Mammary epithelial cell (primary cell): ENCODE data around the gene GSAP.

Experiments used
- CTCF ChIP-seq, 2 donors: IDR thresholded peaks in 1 of 2; conservative IDR thresholded peaks in 1 of 2; 2 replicates each; pipeline ENCODE4 v1.5.1; 2011 to 2012; ENCODE audit warnings: inconsistent platforms in 2 of 2, low read length in 2 of 2, mild to moderate bottlenecking in 2 of 2, control low read depth in 1 of 2, low read depth in 1 of 2; ENCODE audit not compliant: insufficient read depth in 1 of 2; ENCODE audit errors: extremely low read depth in 1 of 2
- EZH2 ChIP-seq: IDR thresholded peaks from 2 replicates; pipeline ENCODE4 v1.6.1; 2012; ENCODE audit warnings: low read length, inconsistent platforms, borderline replicate concordance

DNA sequence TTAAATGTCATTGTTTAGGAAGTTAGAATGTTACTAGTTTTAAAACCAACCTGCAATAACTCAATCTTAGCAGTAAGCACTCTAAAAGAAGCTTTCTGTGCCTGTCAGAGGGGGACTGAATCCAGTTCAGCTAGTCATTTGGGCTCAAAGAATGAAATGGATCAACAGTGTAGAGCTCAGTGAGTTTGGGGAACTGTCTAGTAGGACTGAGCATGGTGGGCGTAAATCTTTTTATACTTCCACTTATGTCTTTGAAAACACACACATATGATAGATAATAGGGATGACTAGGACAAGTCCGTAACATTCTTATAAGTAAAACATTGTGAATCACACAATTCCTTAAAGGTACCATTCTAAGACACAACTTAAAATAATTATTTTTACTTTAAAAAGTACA lies 11.5 kb downstream of the GSAP start:
- TF ChIP-seq CTCF (conservative IDR thresholded peaks at IDR 0.05 in 1 of 2, IDR thresholded peaks at IDR 0.05 in 1 of 2; ENCODE audit: extremely low read depth in 1 of 2, insufficient read depth in 1 of 2, low read depth in 1 of 2, low read length in 2 of 2) (no peak), EZH2 (no peak)
